Cortex of kidney (tissue), 1 donor: ENCODE data around the gene RARS2.
"Not testable (repeated sequence)": the region's sequence is repeated elsewhere in the genome, so short reads cannot be mapped to it uniquely, and the experiment has no call there.

Experiments used
- DNase-seq: peaks from one replicate; lab custom pipeline; 2025; lab: John Stamatoyannopoulos, UW

RARS2 gene, protein sequence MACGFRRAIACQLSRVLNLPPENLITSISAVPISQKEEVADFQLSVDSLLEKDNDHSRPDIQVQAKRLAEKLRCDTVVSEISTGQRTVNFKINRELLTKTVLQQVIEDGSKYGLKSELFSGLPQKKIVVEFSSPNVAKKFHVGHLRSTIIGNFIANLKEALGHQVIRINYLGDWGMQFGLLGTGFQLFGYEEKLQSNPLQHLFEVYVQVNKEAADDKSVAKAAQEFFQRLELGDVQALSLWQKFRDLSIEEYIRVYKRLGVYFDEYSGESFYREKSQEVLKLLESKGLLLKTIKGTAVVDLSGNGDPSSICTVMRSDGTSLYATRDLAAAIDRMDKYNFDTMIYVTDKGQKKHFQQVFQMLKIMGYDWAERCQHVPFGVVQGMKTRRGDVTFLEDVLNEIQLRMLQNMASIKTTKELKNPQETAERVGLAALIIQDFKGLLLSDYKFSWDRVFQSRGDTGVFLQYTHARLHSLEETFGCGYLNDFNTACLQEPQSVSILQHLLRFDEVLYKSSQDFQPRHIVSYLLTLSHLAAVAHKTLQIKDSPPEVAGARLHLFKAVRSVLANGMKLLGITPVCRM

DNA sequence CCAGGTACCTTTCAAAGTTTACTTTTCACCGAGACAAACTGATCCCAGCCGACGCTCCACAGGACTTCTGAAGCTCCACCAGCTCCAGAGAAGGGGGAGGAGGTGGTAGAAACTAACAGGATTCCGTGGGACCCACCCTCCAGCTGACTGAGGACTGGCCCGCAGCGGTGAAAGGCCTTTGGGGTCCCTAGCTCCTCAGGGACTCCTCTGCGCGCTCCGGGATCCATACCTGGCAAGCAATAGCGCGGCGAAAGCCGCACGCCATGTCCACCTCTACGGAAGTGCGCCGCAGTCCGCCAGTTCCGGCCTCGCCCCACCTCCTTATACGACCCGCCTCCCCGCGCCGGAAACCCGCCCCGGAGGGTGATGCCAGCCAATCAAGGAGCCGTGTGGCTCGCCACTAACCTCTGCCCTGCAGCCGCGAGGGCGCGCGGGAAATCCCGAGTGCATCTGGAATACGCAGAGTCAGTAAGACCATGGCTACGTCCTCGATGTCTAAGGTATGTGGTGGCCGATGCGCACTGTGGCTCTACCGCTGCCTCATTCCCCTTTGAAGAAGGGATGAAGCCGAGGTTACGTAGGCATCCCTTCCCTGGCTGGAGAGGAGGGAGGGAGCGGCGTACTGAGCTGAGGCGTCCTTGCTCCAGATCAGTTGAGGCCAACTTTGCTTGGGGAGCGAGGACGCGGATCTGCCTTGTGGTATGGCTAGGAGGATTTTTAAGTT is at the start of gene RARS2, which contains the start of gene ORC3:
Gene RARS2 (minus strand): TSS at position 295 of the 724 bp plus-strand sequence. CDS start 30 bp downstream, at position 265.
Gene ORC3 (plus strand): TSS at position 443 of the 724 bp plus-strand sequence. CDS start 34 bp downstream, at position 477.
- DNase-seq, result peak; percentile 54

DNA sequence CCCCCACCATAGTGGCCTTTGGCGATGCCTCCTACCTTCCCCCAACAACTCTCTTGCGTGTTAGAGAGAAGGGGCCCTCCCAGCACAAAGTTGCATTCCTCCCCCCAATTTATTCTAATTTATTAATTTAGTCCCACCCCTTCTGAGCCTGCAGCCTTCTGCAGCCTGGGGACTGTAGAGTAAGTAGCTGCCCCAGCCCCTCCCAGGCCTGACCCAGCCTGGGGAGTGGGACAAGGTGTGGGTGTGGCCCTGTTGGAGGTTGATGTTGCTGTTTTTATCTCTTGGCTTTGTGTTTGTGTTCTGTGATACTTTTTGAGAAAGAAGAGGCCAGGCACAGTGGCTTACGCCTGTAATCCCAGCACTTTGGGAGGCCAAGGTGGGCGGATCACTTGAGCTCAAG is 49.6 kb upstream of the RARS2 start:
- DNase-seq, result no peak

DNA sequence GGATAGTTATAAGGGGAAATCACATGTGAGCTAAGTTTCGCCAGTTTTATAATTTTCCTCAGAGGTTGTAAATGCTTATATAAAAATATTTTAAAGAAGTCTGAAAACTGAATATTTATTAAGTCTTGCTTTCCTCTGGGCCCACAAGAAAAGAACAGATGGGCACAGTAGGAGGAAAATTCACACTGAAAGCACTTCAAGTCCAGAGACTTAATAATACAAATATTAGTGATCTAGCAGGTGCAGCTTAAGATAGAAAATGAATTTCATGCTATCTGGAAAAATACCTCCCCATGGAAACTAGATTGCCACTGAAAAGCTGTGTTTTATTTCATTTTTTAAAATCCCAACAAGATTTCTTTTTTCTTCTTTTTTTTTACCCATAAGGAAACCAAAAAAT is 47.3 kb upstream of the RARS2 start:
- no peak for DNase-seq

DNA sequence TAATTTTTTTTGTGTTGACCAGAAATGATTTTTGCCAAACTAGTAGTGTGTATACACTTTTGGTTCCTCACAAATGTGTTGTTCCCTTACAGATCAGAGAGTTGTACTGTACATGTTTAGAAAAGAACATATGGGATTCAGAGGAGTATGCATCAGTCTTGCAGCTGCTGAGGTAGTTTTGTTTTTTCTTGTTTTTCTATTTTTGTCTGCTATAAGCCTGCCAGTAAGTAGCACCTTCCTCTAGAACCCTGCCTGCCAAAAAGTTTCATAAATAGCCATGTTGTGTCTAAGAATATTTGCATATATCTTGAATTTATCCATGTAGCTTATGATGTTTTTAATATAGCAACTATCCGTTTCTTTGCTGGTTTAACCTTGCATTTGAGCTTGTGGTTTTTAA is 46.5 kb upstream of the RARS2 start:
- no peak for DNase-seq

DNA sequence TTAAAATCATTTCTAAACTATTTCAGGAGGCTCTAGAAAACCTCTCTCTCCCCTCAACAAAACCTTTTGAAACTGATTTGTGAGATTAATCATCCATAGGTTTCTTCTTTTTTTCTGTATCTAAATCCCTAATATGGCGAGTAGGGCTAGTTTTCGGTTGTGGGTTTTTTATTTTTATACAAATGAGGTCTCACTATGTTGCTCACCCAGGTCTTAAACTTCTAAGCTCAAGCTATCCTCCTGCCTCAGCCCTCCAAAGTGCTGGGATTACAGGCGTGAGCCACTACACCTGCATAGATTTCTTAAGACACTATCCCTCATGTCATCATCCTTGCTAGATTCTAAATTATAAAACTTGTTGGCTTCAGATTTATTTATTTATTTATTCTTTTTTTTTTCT is 44.1 kb upstream of the RARS2 start:
- no peak for DNase-seq

DNA sequence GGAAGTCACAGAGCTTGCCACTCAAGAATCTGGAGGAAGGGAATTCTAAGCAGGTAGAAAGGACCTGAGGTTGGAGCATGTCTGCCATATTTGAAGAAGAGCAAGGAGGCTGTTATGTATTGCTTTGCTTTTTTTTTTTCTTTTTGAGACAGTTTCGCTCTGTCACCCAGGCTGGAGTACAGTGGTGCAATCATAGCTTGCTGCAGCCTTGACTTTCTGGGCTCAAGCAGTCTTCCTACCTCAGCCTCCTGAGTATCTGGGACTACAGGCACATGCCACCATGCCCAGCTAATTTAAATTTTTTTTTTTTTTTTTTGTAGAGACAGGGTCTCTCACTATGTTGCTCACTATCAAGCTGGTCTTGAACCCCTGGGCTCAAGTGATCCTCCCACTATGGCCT is 41.0 kb upstream of the RARS2 start:
- DNase-seq, result no peak

DNA sequence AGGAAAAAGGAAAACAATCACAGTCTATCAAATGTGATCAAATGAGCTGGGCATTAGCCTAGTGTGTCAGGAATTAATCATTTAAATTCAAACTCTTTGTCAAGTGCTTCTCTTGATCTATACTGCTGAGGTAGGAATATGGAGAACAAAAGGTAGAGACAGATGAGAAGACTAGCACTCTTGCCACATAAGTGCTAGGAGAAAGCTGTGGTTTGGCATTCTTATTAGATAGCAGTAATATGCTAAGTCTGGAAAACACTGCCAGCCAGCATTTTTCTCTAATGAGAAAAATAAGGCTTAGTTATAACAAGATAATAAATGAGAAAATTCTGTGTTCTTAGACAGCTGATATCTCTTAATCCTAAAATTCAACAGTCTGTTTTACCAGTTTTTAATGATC is 39.1 kb upstream of the RARS2 start:
- no peak for DNase-seq

DNA sequence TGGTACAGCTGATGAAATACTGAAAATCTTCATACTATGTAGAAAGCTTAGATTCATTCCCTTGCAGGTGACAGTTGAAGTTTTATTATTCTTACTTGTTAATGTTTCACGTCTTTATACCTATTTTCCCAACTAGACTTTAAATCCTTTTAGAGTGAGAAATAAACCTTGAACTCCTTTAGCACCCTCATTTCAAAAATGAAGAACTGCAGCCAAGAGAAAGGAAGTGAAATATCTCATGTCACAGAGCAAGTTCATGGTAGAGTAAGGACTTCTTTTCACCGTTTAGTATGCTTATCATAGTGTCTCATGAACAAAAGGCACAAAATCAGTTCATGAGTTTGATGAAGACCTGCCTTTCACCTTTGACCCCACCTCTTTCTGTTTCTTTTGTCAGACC is 38.6 kb upstream of the RARS2 start:
- no peak for DNase-seq

DNA sequence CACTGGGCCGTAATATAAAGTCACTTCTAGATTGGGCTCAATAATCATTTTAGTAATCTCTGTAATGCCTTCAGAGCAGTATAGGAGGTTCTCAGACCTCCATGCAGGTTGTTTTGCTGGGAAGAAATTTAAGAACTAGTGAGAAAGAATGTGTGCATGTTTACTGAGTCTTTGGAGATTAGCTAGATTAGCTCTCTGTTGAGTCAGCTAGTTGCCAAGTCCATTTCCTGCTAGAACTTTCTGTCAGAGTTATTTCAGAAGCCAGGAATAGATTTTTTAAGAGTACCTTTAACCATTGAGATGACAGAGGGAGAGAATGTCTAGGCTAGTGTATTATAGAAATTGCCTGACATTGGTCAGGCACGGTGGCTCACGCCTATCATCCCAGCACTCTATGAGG is 33.5 kb upstream of the RARS2 start:
- no peak for DNase-seq

DNA sequence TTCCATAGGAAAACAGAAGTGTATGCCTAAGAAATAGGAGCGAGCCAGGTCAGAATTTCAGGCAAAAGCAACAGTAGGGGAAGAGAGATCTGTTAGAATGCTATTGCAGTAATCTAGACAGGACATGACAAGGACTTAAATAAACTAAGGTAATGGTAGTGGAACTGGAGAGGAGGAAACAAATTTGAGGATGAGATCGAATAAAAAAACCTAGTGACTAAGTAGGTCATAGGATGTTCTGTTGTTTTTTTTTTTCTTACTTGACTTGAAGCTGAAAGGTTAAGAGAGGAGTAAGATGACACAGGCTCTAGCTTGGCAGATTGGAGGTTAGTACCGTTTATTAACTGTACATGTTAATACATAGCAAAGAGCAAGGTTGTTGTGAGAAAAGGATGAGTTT is 28.7 kb upstream of the RARS2 start:
- DNase-seq, result no peak

DNA sequence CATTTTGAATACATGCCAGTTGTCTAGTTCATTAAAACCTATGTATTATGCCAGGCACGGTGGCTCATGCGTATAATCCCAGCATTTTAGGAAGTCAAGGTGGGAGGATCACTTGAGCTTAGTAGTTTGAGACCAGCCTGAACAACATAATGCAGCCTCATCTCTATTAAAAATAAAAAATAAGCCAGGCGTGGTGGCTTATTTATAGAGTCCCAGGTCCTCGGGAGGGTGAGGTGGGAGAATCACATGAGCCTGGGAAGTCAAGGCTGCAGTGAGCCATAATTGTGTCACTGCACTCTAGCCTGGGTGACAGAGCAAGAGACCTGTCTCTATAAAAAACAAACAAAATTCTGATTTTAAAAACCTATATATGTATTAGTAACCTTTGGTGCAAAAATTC is 27.6 kb upstream of the RARS2 start:
- no peak for DNase-seq

DNA sequence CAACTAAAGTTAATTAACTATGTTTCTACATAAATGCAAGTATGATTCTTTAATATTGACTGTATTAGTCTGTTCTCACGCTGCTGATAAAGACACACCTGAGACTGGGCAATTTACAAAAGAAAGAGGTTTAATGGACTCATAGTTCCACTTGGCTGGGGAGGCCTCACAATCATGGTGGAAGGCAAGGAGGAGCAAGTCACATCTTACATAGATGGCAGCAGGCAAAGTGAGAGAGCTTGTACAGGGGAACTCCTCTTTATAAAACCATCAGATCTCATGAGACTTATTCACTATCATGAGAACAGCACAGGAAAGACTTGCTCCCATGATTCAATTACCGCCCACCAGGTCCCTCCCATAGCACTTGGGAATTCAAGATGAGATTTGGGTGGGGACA is 23.2 kb upstream of the RARS2 start:
- not testable (repeated sequence) for DNase-seq

DNA sequence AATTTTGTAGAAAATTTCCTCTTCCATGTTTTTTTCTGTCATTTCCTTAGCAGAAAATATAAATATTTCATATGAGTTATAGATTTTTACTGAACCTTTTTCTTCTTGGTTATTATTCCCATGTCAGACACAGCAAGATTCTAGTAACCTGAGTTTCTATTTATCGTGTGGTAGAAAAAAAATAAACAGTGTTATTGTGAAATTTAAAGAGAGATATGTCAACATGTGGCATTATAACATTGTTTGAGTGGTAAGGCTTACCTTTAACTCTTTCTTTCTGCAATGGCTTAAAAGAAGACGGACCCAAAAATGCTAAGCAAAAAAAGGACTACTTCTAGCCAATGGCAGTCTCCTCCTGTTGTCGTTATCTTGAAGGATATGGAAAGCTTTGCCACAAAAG is 19.0 kb upstream of the RARS2 start:
- no peak for DNase-seq

DNA sequence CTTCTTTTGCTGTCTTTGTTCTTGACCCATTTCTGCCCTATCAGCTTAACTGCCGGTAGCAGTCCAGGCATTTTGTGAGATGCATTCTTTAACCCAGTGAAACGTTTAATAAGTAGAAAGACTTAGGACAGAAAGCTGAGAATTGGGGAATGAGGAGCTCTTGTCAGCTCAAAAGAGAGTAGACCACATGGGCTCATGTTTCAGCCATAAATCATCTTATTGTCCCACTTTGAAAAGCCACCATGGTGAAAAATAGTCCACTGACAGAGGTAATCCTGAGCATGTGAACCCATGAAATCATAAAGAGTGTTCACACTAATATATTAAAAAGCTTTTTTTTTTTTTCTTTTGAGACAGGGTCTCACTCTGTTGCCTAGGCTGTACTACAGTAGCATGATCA is 16.4 kb upstream of the RARS2 start:
- DNase-seq, result no peak

DNA sequence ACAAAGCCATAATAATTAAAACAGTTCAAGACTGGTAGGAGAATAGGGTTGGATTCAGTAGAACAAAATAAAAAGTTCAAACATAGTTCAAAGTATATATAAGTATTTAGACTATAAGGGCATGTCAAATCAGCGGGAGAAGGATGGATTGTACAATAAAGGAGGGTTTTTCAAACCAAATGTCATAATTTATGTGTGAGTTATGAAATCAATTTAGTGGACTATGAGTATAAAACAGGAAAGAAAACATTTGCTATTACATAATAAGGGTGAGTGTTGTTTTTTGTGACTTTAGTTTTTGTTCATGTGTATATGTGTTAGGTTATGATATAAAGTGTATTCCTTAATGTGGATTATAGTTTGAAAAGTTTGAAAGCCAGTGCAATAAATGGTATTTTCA is 10.8 kb upstream of the RARS2 start:
- DNase-seq, result no peak

DNA sequence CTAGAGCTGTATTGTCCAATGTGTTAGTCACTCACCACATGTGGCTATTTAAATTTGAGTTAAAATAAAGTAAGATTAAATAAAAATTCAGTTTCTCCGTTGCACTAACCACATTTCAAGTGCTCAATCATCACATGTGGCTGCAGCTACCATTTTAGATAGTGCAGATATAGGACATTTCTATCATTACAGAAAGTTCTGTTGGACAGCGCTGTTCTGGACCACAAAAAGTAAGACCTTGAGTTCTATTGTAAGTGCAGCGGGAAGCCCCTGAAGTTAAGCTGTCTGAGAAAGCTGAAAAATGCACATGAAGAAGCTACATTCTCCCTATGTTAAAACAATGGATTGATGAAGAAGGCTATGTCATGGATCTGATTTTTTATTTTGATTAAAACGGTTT is 1.2 kb upstream of the RARS2 start:
- no peak for DNase-seq

DNA sequence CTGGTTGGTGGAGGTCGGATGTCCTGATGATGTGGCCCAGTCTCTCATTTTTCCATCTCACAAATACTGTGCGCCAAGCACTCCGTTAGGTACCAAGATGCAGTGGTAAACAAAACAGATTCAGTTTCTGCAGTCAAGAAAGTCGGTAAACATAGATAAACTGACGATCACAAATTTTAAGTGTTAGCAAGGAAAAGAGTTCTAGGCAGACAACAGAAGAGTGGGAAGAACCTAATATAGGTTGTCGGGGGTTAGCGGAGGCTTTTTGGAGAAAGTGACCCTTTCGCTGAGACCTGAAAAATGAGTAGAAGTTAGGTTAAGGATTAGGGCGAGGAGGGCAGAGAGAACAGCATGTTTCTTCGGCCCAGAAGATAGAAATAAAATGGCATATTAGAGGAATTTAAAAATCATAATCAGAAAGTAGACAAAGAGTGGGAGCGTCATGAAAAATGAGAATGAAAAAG is 662 bp upstream of the RARS2 start:
- DNase-seq, result no peak

DNA sequence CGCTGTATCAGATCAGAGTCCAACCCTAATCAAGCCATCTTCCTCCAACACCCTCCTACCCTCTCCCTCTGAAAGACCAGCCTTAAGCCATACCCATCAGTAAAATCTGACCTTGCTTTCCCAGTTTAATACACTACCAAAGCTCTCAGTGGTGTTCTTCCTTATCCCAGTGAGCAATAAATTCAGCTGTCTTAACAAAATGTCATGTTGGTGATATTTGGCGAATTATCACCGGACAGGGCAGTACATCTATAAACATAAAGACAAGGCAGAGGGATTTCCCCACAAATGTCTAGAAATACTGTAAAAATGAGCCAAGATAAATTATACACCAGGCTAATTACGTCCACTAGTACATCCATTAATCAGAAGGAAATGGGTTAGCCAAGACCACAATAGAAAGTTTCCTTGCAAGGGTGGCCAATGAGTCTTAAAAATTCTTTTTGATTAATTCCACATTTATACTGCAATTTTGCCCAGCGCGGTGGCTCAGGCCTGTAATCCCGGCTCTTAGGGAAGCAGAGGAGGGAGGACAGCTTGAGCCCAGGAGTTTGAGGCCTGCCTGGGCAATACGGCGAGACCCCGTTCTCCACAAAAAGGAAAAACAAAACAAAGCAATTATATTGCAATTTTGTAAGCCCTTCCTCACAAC is 905 bp downstream of the RARS2 start:
- no peak for DNase-seq

DNA sequence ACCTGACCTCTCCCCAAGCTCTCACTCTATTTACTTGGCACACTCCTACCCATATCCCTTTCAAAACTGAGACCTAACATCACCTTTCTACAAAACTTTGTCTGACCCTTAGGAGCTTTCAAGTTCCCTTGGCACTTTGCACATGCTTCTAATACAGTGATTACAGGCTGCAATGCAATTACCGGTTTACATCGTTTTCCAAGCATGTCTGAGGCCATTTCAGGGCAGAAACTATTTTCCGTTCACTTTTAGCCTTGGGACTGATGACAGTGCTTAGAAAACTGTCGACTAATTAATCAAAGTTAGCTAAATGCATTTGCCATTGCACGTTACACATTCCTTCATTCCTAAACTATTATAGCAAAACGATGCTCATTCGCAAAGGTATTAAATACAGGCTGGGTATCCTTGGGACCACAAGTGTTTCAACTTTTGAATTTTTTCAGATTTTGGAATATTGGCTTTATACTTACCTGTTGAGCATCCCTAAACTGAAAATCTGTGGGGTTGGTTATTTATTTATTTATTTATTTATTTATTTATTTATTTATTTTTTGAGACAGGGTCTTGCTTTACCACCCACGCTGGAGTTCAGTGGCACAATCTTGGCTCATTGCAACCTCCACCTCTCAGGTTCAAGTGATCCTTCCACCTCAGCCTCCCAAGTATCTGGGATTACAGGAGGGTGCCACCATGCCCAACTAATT is 3.3 kb downstream of the RARS2 start:
- no peak for DNase-seq

DNA sequence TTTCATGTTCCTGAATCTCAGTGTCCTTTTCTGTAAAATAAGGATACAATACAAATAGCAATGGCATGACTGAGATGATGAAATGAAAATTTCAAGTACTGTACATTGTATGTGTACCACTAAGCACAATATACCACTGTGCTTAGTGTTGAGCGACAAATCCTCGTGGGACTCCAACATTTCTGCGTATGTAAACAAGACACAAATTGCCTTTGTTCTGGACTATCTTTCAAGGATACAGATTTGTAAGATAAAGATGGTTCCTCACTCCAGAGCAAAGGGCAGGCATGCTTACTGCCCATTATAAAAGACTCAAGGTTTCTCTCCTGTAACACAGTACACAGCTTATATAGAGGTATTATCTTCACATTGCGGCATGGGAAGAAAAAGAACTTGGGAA is 6.0 kb downstream of the RARS2 start:
- DNase-seq, result no peak

DNA sequence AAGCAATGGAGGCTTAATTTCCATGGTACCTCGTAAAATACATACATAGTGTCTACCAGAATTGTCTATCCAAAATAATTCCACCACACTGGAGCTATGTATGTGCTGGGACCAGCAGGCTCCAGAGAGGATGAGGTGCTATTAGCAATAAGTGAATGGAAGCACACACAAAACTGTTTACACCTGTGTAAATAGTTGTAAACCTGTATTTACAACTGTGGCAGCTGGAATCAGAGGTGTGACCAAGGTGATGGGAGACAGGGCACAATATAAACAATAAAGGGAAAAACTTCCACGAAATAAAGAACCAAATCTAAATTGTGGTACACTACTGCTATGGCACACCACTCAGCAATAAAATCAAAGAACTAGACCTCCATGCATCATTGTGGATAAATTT is 14.4 kb downstream of the RARS2 start:
- no peak for DNase-seq
